HepG2 (cell line): ENCODE measurements around the gene PPP1R15B. TPM values are rescaled to one million over a fixed set of nuclear protein-coding genes. Genes with fewer than 3 reads are reported as not detected.

Experiments
- ATAC-seq: fragments of 200-7000 bp; cut with Tn5 transposase; 3 replicates; pipeline ENCODE4 v1.9.1; 2020; ENCODE audit warnings: mild to moderate bottlenecking, moderate library complexity
- BruUV-seq: library from RNA; stranded (reverse); fragments of 400-500 nt; replicated peaks from 2 replicates; lab custom pipeline; 2021; lab: Mats Ljungman, UMichigan
- CTCF ChIA-PET: fragments of 300-600 bp; formaldehyde crosslinking; extraction: SDS; loops from one replicate; lab custom pipeline; 2021; ENCODE audit warnings: low total read pairs, inconsistent platforms, low intra/inter-chr PET ratio; lab: Yijun Ruan, JAX
- POLR2A ChIA-PET: fragments of 350-600 bp; sonication (Branson Sonifier 250); formaldehyde crosslinking; loops from one replicate; lab custom pipeline; 2020; ENCODE audit warnings: antibody characterized with exemption, inconsistent platforms; lab: Yijun Ruan, JAX
- DNase-seq: peaks from one replicate; pipeline ENCODE4 v3.0.0-alpha.2; 2015; ENCODE audit warnings: low spot score
- FAIRE-seq: peaks from 3 replicates; lab custom pipeline; 2011; peaks lifted over from hg19 to GRCh38; lab: Jason Lieb, UNC
- H2AFZ ChIP-seq: one replicate; pipeline ENCODE4 v1.6.1; 2011; ENCODE audit warnings: low read length, inconsistent platforms
- H3K27ac ChIP-seq: fragments of 300-600 bp; 3 replicates; pipeline ENCODE4 v1.8.0; 2011; ENCODE audit warnings: mixed run types, mild to moderate bottlenecking, mixed read lengths, low read length, inconsistent platforms; ENCODE audit not compliant: insufficient read depth; ENCODE audit errors: extremely low read length
- H3K27me3 ChIP-seq, 2 experiments: fragments of 200-600 bp in 1 of 2; 2 replicates in 1 of 2; 3 replicates in 1 of 2; pipeline versions ENCODE4 v1.6.0 to v1.8.0; 2011; ENCODE audit warnings: low read length in 2 of 2, mild to moderate bottlenecking in 2 of 2, moderate library complexity in 2 of 2, inconsistent platforms in 1 of 2; ENCODE audit not compliant: insufficient read depth in 2 of 2, control insufficient read depth in 1 of 2
- H3K36me3 ChIP-seq, 2 experiments: fragments of 200-600 bp in 1 of 2; replicated peaks in 1 of 2; 2 replicates in 1 of 2; 3 replicates in 1 of 2; pipeline versions ENCODE4 v1.5.1 to v1.8.0; 2011; ENCODE audit warnings: low read length in 2 of 2, inconsistent platforms in 1 of 2; ENCODE audit not compliant: insufficient read depth in 2 of 2, control insufficient read depth in 1 of 2
- H3K4me1 ChIP-seq: 2 replicates; pipeline ENCODE4 v1.5.1; 2012; ENCODE audit warnings: low read length, inconsistent platforms; ENCODE audit not compliant: insufficient read depth
- H3K4me2 ChIP-seq: 2 replicates; pipeline ENCODE4 v1.6.0; 2011; ENCODE audit warnings: low read depth, low read length, inconsistent platforms
- H3K4me3 ChIP-seq, 3 experiments: fragments of 200-600 bp in 1 of 3; sonication (generic), shearing (Covaris generic) in 1 of 3; replicated peaks in 1 of 3; 2 replicates each; pipeline ENCODE4 v1.5.1; 2011 to 2016; ENCODE audit warnings: low read length in 3 of 3, inconsistent platforms in 2 of 3, low read depth in 2 of 3, mild to moderate bottlenecking in 2 of 3, control low read depth in 1 of 3, mixed read lengths in 1 of 3; ENCODE audit not compliant: insufficient read depth in 1 of 3
- H3K79me2 ChIP-seq: one replicate; pipeline ENCODE4 v1.6.1; 2011; ENCODE audit warnings: low read length, inconsistent platforms; ENCODE audit not compliant: insufficient read depth
- H3K9ac ChIP-seq: 2 replicates; pipeline ENCODE4 v1.6.0; 2011; ENCODE audit warnings: mild to moderate bottlenecking, low read depth, low read length, inconsistent platforms; ENCODE audit not compliant: insufficient read depth
- H3K9me3 ChIP-seq: 2 replicates; pipeline ENCODE4 v1.5.1; 2012; ENCODE audit warnings: mild to moderate bottlenecking, low read length
- H4K20me1 ChIP-seq: 2 replicates; pipeline ENCODE4 v1.6.0; 2011; ENCODE audit warnings: inconsistent platforms, mild to moderate bottlenecking, low read length, moderate library complexity; ENCODE audit not compliant: insufficient read depth
- ARHGAP35 ChIP-seq: sonication (generic); formaldehyde crosslinking; IDR thresholded peaks from 2 replicates; pipeline ENCODE4 v1.9.0; 2022; ENCODE audit warnings: mild to moderate bottlenecking, inconsistent platforms, moderate library complexity, missing genetic modification reagents, borderline replicate concordance
- ARNTL ChIP-seq: sonication (generic); formaldehyde crosslinking; IDR thresholded peaks from 2 replicates; pipeline ENCODE4 v1.4.0; 2020; ENCODE audit warnings: mild to moderate bottlenecking, missing genetic modification reagents
- HIVEP1 ChIP-seq: sonication (generic); formaldehyde crosslinking; IDR thresholded peaks from 2 replicates; pipeline ENCODE4 v1.4.0; 2020; ENCODE audit warnings: mild to moderate bottlenecking, missing genetic modification reagents
- HOXA5 ChIP-seq: sonication (generic); formaldehyde crosslinking; IDR thresholded peaks from 2 replicates; pipeline ENCODE4 v1.4.0; 2020; ENCODE audit warnings: missing genetic modification reagents
- SP5 ChIP-seq: IDR thresholded peaks from 2 replicates; pipeline ENCODE4 v1.6.1; 2016; ENCODE audit warnings: low read depth, borderline replicate concordance
- ZFP36L2 ChIP-seq: sonication (generic); formaldehyde crosslinking; IDR thresholded peaks from 2 replicates; pipeline ENCODE4 v1.4.0; 2020; ENCODE audit warnings: missing genetic modification reagents
- ZNF329 ChIP-seq: sonication (generic); formaldehyde crosslinking; IDR thresholded peaks from 2 replicates; pipeline ENCODE4 v1.9.0; 2021; ENCODE audit warnings: low read depth, mild to moderate bottlenecking, missing genetic modification reagents
- ZNF460 ChIP-seq: sonication (generic); formaldehyde crosslinking; IDR thresholded peaks from 2 replicates; pipeline ENCODE4 v1.5.1; 2020; ENCODE audit warnings: missing genetic modification reagents, mild to moderate bottlenecking, borderline replicate concordance
- ZNF782 ChIP-seq: sonication (generic); formaldehyde crosslinking; IDR thresholded peaks from 2 replicates; pipeline ENCODE4 v1.4.0; 2020; ENCODE audit warnings: missing genetic modification reagents, mild to moderate bottlenecking, borderline replicate concordance
- ZNF788 ChIP-seq: sonication (generic); formaldehyde crosslinking; IDR thresholded peaks from 2 replicates; pipeline ENCODE4 v1.5.0; 2020; ENCODE audit warnings: mild to moderate bottlenecking, missing genetic modification reagents, borderline replicate concordance
- ZSCAN30 ChIP-seq: sonication (generic); formaldehyde crosslinking; IDR thresholded peaks from 2 replicates; pipeline ENCODE4 v1.5.0; 2020; ENCODE audit warnings: mild to moderate bottlenecking, missing genetic modification reagents
- WGBS: methylation state at CpG from one replicate; pipeline ENCODE4 v1.1.6; 2017; ENCODE audit warnings: low lambda C conversion rate; 5-methylcytosine and 5-hydroxymethylcytosine counted together
- in situ Hi-C: cut with HindIII; loops from 2 replicates; pipeline ENCODE4 v1.10.0; 2017; ENCODE audit warnings: low pct_unique_long_range_greater_than_20kb; ENCODE audit not compliant: extremely low pct_ligation_motif_present
- intact Hi-C: fragments of 100-400 bp; cut with micrococcal nuclease; formaldehyde crosslinking; loops from one replicate; pipeline ENCODE4 v1.10.0; 2022; ENCODE audit not compliant: unreplicated experiment
- polyA plus RNA-seq, 8 experiments: library from polyadenylated mRNA; depleted of rRNA in 3 of 8; stranded (reverse) in 7 of 8; unstranded in 1 of 8; fragments of >200 nt; fragmentation: Illumina TruSeq in 4 of 8; extraction: Trizol in 4 of 8; gene quantifications; 2 replicates each; pipeline versions ENCODE4 v1.2.1 to v1.2.3, GENCODE V29; 2011 to 2016; ENCODE audit warnings: low read depth in 4 of 8, missing spikeins in 1 of 8, mixed read lengths in 1 of 8; ENCODE audit not compliant: insufficient read depth in 1 of 8
- total RNA-seq, 5 experiments: library from RNA; depleted of rRNA; stranded (reverse); fragments of >200 nt; fragmentation: Illumina TruSeq; extraction: Trizol; gene quantifications; 2 replicates each; pipeline ENCODE4 v1.2.3, GENCODE V29; 2016; ENCODE audit warnings: low read depth in 1 of 5
- TF ChIP-seq, protein P1 (sequence below): IDR thresholded peaks from 2 replicates; pipeline ENCODE4 v1.6.1; 2016

Gene PPP1R15B
- total and polyA plus RNA-seq, 2 of the 13 experiments (the other 11 are each of a cell fraction or from before 2014, with no cell fraction given), result 13.4 to 23.8 TPM

DNA sequence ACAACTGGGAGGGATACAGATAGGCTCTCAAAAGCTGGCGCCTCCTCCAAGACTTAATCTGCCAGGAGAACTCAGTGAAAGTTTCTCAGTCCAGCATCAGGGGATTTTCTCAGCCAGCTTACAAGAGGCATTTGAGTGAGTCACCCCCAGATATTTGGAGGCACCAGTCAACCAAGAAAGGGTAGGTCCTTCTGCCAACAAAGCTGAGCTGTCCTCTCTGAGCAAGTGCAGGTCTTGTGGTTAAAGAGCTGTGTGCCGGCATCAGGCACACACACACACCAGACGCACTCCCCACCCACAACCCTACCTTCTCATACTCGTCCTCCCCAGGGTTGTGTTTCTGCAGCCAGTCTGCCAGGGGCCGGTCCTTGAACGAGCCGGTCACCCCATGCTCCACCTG is 27.0 kb upstream of the PPP1R15B start:
- POLR2A ChIA-PET, result no interaction called here
- no TSS peak for BruUV-seq
- no peaks in the 10 kb centered on the region for H3K9me3 ChIP-seq
- H3K4me1 ChIP-seq, result peaks cover 16% of the 10 kb centered on the region
- in situ Hi-C loops, result no loop called here
- ATAC-seq, result no peak
- no peak for TF ChIP-seq ARNTL (CRISPR knock-in tag)
- TF ChIP-seq, all 625 proteins: peak for 0
- Histone ChIP-seq H3K27ac (no peak overlapping the region), H3K4me3 (no peak overlapping the region), H3K79me2 (no peaks in the 10 kb centered on the region), H3K36me3 (peaks cover 6 to 24% of the 10 kb centered on the region in 2 experiments; a peak in 4 of 5 replicates), H4K20me1 (no peaks in the 10 kb centered on the region), H3K4me2 (no peak overlapping the region), H3K27me3 (no peaks in the 10 kb centered on the region), H2AFZ (no peak overlapping the region), H3K9ac (no peak overlapping the region)
- DNase-seq (no peak), FAIRE-seq (no peak)
- intact Hi-C loops, result no loop called here
- WGBS, result 95% methylated on average over 7 of the region's 7 CpGs
- CTCF ChIA-PET, result no interaction called here

DNA sequence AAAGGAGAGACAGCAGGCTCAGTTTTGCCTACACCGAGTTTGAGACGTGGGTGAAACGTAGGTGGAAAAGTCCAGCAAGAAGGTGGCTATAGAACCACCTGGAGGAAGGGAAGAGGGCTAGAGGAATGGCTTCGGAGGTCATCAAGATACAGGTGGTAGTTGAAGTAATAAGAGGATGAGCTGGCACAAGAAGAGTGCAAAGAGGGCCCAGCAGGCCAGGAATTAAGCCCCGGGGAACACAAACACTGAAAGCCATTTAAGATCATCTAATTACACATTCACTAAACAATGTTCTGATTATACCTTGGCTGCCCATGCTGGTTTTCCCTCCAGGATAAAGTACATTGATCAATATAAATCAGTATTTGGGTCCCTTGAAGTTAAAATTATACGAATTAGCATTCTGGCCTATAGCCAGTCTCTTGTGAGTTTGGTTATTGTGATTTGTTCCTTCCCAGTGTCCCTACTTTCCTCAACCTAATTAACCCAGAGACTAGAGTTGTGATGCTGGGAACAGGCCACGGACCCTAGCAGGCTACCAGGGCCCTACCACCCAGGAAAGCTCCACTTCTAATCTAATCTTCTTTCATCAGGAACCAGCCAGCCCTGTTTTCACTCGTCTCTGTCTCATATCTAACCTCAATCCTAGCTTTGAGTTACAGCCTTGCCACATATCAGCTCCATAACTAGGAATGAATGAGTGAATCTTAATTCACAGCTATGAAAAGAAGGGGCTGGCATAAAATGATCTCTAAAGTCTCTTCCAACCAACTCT is 26.4 kb upstream of the PPP1R15B start:
- ChIA-PET POLR2A (no interaction called here), CTCF (no interaction called here)
- TF ChIP-seq HIVEP1 (CRISPR knock-in tag), result no peak
- TF ChIP-seq HOXA5, result no peak
- no peak for TF ChIP-seq ZNF329 (CRISPR knock-in tag)
- no peak for TF ChIP-seq ARHGAP35 (CRISPR knock-in tag)
- no peak for TF ChIP-seq ZNF782 (CRISPR knock-in tag)
- TF ChIP-seq ZSCAN30 (CRISPR knock-in tag), result no peak
- TF ChIP-seq, protein P1, sequence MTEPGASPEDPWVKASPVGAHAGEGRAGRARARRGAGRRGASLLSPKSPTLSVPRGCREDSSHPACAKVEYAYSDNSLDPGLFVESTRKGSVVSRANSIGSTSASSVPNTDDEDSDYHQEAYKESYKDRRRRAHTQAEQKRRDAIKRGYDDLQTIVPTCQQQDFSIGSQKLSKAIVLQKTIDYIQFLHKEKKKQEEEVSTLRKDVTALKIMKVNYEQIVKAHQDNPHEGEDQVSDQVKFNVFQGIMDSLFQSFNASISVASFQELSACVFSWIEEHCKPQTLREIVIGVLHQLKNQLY (CRISPR knock-in tag), result no peak
- TF ChIP-seq ZNF788 (CRISPR knock-in tag), result no peak
- TF ChIP-seq SP5 (CRISPR knock-in tag), result no peak
- TF ChIP-seq ZNF460, result no peak
- TF ChIP-seq ZFP36L2 (CRISPR knock-in tag), result no peak
- DNase-seq (no peak), ATAC-seq (no peak), FAIRE-seq (no peak)
- Histone ChIP-seq H3K9me3 (no peaks in the 10 kb centered on the region), H3K27ac (no peak overlapping the region), H3K9ac (no peak overlapping the region), H3K4me3 (no peak overlapping the region), H3K4me1 (peaks cover 16% of the 10 kb centered on the region), H4K20me1 (no peaks in the 10 kb centered on the region), H3K36me3 (peaks cover 8 to 27% of the 10 kb centered on the region in 2 experiments; a peak in 4 of 5 replicates), H3K79me2 (no peaks in the 10 kb centered on the region), H2AFZ (no peak overlapping the region), H3K27me3 (no peaks in the 10 kb centered on the region), H3K4me2 (no peak overlapping the region)
- in situ Hi-C loops, result no loop called here
- intact Hi-C loops, result no loop called here
- 90% methylated on average over 8 of the region's 8 CpGs for WGBS
- no TSS peak for BruUV-seq
